GM06990 (cell line): ENCODE results near the gene ZNF628.

Experiments used
- DNase-seq: peaks from one replicate; pipeline ENCODE4 v3.0.0-alpha.2; 2011; ENCODE audit not compliant: insufficient read length; ENCODE audit errors: extremely low read depth
- H3K27me3 ChIP-seq: replicated peaks from 2 replicates; pipeline ENCODE4 v1.6.0; 2011; ENCODE audit warnings: low read length; ENCODE audit not compliant: control insufficient read depth, insufficient read depth
- H3K36me3 ChIP-seq: 2 replicates; pipeline ENCODE4 v1.5.1; 2011; ENCODE audit warnings: low read length; ENCODE audit not compliant: control insufficient read depth, insufficient read depth
- H3K4me3 ChIP-seq: replicated peaks from 2 replicates; pipeline ENCODE4 v1.5.1; 2011; ENCODE audit warnings: low read depth, mild to moderate bottlenecking, control low read depth, low read length
- TF ChIP-seq, protein P1 (sequence below): IDR thresholded peaks from 2 replicates; pipeline ENCODE4 v1.5.1; 2011; ENCODE audit warnings: low read length, control low read depth, mild to moderate bottlenecking, inconsistent platforms; ENCODE audit not compliant: insufficient read depth, poor library complexity, severe bottlenecking

The ZNF628 gene

DNA sequence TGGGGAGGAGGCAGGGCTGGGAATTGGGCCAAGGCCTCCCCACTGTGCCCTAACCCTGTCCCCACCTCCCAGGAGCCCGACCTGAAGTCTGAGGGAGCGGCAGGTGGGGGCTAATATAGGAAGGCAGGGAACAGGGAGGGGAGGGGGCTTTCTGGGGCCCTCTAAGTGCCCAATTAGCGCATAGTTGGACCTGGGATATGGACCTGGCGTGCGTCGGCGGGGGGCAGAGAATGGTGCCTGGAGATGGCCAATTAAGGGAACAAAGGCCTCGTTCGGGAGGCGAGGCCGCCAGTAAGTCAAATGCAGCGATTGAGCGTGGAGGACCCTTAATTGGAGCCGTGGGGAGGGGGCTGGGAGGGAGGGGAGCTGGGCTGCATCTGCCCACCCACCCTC, 11.8 kb upstream of the ZNF628 start, which contains the start of gene C19orf85:
TSS of gene C19orf85 (minus strand) at position 90 of the 393 bp plus-strand sequence. CDS start 197 bp downstream, outside the sequence.
- H3K4me3 ChIP-seq = no peak within 1 kb of the TSS
- no peaks in the 10 kb centered on the region for H3K27me3 ChIP-seq
- no peaks in the 10 kb centered on the region for H3K36me3 ChIP-seq
- TF ChIP-seq, protein P1, sequence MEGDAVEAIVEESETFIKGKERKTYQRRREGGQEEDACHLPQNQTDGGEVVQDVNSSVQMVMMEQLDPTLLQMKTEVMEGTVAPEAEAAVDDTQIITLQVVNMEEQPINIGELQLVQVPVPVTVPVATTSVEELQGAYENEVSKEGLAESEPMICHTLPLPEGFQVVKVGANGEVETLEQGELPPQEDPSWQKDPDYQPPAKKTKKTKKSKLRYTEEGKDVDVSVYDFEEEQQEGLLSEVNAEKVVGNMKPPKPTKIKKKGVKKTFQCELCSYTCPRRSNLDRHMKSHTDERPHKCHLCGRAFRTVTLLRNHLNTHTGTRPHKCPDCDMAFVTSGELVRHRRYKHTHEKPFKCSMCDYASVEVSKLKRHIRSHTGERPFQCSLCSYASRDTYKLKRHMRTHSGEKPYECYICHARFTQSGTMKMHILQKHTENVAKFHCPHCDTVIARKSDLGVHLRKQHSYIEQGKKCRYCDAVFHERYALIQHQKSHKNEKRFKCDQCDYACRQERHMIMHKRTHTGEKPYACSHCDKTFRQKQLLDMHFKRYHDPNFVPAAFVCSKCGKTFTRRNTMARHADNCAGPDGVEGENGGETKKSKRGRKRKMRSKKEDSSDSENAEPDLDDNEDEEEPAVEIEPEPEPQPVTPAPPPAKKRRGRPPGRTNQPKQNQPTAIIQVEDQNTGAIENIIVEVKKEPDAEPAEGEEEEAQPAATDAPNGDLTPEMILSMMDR = no peak
- no peak for DNase-seq

DNA sequence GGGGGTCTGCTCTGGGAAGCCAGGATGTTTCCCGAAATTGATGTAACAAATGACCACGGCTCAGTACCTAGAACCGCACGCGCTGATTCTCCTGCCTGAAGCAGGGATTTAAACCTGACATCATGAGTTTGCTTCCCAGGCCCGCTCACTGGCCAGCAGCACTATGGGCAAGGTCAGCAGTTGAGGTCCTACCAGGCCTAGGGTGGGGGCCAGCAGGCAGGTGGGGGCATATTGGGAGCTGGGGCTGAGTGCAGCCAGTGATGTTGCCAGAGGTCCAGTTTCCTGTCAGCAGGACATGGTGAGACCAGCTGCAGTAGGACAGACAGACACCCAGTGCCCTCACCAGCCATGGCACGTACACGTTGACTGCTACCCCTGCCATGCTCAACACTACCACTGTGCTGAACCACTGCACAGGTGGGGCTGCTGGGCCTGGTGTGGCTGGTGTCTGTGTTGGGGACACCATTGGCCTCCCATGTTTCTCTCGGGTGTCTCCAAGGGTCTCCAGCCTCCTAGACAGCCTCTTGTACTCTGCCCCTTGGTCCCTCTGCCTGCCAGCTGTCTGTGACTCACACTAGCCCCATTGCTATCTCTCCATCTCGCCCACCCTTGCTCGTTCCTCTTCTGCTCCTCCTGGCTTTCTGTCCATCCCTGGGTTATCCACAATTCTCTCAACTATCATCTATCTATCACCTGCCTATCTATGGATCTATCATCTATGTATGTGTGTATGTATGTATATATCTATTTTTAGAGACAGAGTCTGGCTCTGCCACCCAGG, 10.8 kb upstream of the ZNF628 start:
- H3K36me3 ChIP-seq = no peaks in the 10 kb centered on the region
- DNase-seq = no peak
- H3K4me3 ChIP-seq = no peak overlapping the region
- no peaks in the 10 kb centered on the region for H3K27me3 ChIP-seq
- TF ChIP-seq, protein P1 = no peak

DNA sequence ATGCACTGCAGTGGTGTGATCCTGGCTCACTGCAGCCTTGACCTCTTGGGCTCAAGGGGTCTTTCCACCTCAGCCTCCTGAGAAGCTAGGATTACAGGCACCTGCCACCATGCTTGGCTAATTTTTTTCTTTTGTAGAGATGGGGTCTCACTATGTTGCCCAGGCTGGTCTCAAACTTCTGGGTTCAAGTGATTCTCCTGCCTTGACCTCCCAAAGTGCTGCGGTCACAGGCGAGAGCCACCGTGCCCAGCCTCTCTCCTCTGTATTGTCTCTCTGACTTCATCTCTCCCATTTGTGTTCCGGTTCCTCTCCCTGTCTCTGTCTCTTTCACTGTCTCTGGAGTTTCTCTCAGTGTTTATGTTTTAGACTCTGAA, 10.2 kb upstream of the ZNF628 start:
- H3K27me3 ChIP-seq = no peaks in the 10 kb centered on the region
- no peak for DNase-seq
- no peaks in the 10 kb centered on the region for H3K36me3 ChIP-seq
- no peak overlapping the region for H3K4me3 ChIP-seq
- TF ChIP-seq, protein P1 = no peak

DNA sequence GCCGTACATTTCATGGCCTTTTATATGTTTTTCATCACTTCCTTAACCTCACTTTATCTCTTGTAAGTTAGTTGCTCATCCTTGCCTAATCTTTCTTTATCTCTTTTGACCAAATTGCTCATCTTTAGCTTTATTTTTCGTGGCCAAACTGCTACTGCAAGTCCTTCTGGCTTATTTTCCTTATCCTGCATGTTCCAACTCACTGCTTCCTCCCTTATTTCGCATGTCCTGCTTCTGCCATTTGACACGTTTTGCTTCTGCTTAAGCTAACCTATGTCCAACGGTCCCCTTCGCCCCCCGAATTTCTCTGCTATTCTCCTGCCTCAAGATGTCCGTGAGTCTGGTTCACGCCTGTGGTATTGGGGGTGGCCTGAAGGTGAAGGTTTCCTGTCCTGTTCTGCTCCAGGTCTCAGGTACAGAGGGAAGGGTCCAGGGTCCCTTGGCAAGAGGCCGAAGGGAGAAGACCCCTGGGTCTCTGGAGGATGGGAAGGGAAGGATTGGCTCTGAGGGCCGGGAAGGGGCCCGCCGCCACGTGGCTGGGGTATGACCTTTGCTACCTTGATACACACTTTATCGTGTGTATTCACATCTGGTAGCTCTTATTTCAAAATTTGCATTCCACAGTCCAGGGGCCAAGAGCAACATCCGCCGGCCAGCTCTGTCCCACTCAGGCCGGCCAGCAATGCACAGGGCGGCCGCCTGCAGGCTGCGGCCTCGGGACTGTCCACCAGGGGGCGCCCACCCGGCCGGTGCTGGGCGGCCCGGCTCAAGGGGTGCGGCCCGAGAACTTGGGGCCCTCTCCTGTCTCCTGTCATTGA, 9.0 kb upstream of the ZNF628 start:
- no peaks in the 10 kb centered on the region for H3K36me3 ChIP-seq
- TF ChIP-seq, protein P1 = peak; percentile 81
- H3K27me3 ChIP-seq = no peaks in the 10 kb centered on the region
- peak; percentile 69 for DNase-seq
- no peak overlapping the region for H3K4me3 ChIP-seq

DNA sequence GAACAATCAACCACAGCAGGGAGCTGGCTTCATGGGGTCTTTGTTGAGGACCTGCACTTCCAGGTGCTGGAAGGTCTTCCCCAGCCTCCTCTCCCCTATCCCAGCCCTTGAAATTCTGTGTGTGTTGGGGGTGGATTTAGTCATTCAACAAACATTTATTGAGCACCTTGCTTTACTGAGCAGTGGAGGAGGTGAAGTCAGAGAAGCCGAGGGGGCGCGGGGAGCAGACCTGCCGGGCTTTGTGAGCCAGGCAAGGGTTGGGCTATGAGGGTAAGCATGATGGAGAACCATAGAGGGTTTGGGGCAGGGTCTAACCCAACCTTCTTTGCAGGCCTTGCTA, 8.4 kb upstream of the ZNF628 start:
- H3K27me3 ChIP-seq = no peaks in the 10 kb centered on the region
- TF ChIP-seq, protein P1 = no peak
- H3K36me3 ChIP-seq = no peaks in the 10 kb centered on the region
- DNase-seq = no peak
- H3K4me3 ChIP-seq = no peak overlapping the region
